CD4-positive, alpha-beta T cell treated with Interleukin-17A for 1 hour (primary cell): Measurements from ENCODE around the gene HEG1.
"Not testable (repeated sequence)": the region's sequence is repeated elsewhere in the genome, so short reads cannot be mapped to it uniquely, and the experiment has no call there.

Experiments used
- DNase-seq: peaks from one replicate; pipeline ENCODE4 v3.0.0-alpha.2; 2020

HEG1 gene

GRCh38 chr3:124982855-124983254, 72.9 kb downstream of the HEG1 start:
- DNase-seq: no peak

- DNase-seq: no peak
Observed at GRCh38 chr3:124981472-124981871, 74.3 kb downstream of the HEG1 start.

- no peak for DNase-seq
Observed at GRCh38 chr3:124978627-124979026, 77.2 kb downstream of the HEG1 start.

GRCh38 chr3:124976383-124976782, 79.4 kb downstream of the HEG1 start:
- no peak for DNase-seq

- DNase-seq: no peak
Observed at GRCh38 chr3:124974691-124975090, 81.1 kb downstream of the HEG1 start.

GRCh38 chr3:124973290-124973689, 82.5 kb downstream of the HEG1 start:
- no peak for DNase-seq

- DNase-seq: no peak
Observed at GRCh38 chr3:124972457-124972856, 83.3 kb downstream of the HEG1 start.

GRCh38 chr3:124969963-124970722, 85.7 kb downstream of the HEG1 start:
- no peak for DNase-seq

- DNase-seq: no peak
Observed at GRCh38 chr3:124969190-124969589, 86.6 kb downstream of the HEG1 start.

GRCh38 chr3:124967964-124968363, 87.8 kb downstream of the HEG1 start:
- DNase-seq: no peak

GRCh38 chr3:124966521-124967445, 89.0 kb downstream of the HEG1 start:
- no peak for DNase-seq

GRCh38 chr3:124965413-124965812, 90.4 kb downstream of the HEG1 start:
- no peak for DNase-seq

- no peak for DNase-seq
Observed at GRCh38 chr3:124964387-124964786, 91.4 kb downstream of the HEG1 start.

- DNase-seq: no peak
Observed at GRCh38 chr3:124963755-124964154, 92.0 kb downstream of the HEG1 start.

- no peak for DNase-seq
Observed at GRCh38 chr3:124962403-124962940, 93.3 kb downstream of the HEG1 start.

- DNase-seq: no peak
Observed at GRCh38 chr3:124960698-124961097, 95.1 kb downstream of the HEG1 start.

GRCh38 chr3:124960105-124960504, 95.7 kb downstream of the HEG1 start:
- no peak for DNase-seq

GRCh38 chr3:124957951-124958350, 97.8 kb downstream of the HEG1 start:
- not testable (repeated sequence) for DNase-seq

GRCh38 chr3:124952282-124952855, 103.4 kb downstream of the HEG1 start:
- DNase-seq: no peak

- no peak for DNase-seq
Observed at GRCh38 chr3:124951511-124952281, 104.1 kb downstream of the HEG1 start.

- no peak for DNase-seq
Observed at GRCh38 chr3:124950026-124950425, 105.8 kb downstream of the HEG1 start.

- no peak for DNase-seq
Observed at GRCh38 chr3:124942613-124943012, 113.2 kb downstream of the HEG1 start.

- no peak for DNase-seq
Observed at GRCh38 chr3:124941771-124942170, 114.0 kb downstream of the HEG1 start.
